Progenitor cell of endocrine pancreas (in vitro differentiated cells): ENCODE measurements around the gene ANKFY1. TPM values are rescaled to one million over a fixed set of nuclear protein-coding genes. Genes with fewer than 3 reads are reported as not detected.
"Not testable (repeated sequence)": the region's sequence is repeated elsewhere in the genome, so short reads cannot be mapped to it uniquely, and the experiment has no call there.

Source experiments
- DNase-seq: peaks from one replicate; pipeline ENCODE4 v3.0.0; 2021; ENCODE audit warnings: low spot score; ENCODE audit not compliant: unreplicated experiment
- H3K27ac Mint-ChIP-seq: 2 replicates; pipeline ENCODE4 v1.8.0; 2021; ENCODE audit warnings: mild to moderate bottlenecking, moderate library complexity, mixed read lengths
- H3K27me3 Mint-ChIP-seq: 2 replicates; pipeline ENCODE4 v1.8.0; 2021; ENCODE audit warnings: mixed read lengths
- H3K36me3 Mint-ChIP-seq: 2 replicates; pipeline ENCODE4 v1.8.0; 2022; ENCODE audit warnings: mixed read lengths; ENCODE audit not compliant: insufficient read depth
- H3K4me1 Mint-ChIP-seq: 2 replicates; pipeline ENCODE4 v1.8.0; 2021; ENCODE audit warnings: low read depth, mixed read lengths
- H3K4me3 Mint-ChIP-seq: 2 replicates; pipeline ENCODE4 v1.8.0; 2021; ENCODE audit warnings: low read depth, mild to moderate bottlenecking, moderate library complexity, mixed read lengths
- H3K9me3 Mint-ChIP-seq: 2 replicates; pipeline ENCODE4 v1.8.0; 2021; ENCODE audit warnings: low read depth, mixed read lengths
- CTCF ChIP-seq: fragments of 200-600 bp; sonication (generic); IDR thresholded peaks from one replicate; pipeline ENCODE4 v1.5.0; 2021; ENCODE audit warnings: antibody characterized with exemption, mild to moderate bottlenecking; ENCODE audit not compliant: unreplicated experiment
- total RNA-seq: library from RNA; stranded (reverse); gene quantifications from 2 replicates; pipeline ENCODE4 v1.2.1, GENCODE V29; 2021

Gene ANKFY1
- total RNA-seq, 1 donor from 2014 or later: 59.8 TPM

- Mint-ChIP-seq H3K27me3 (no peaks in the 10 kb centered on the region), H3K4me3 (peak overlapping the region; percentile 47), H3K27ac (no peak overlapping the region), H3K36me3 (peaks cover 33% of the 10 kb centered on the region), H3K9me3 (peaks cover 14% of the 10 kb centered on the region), H3K4me1 (peaks cover 15% of the 10 kb centered on the region)
- no peak for DNase-seq
- no peak for TF ChIP-seq CTCF
Observed at GRCh38 chr17:4261452-4261851, 2.3 kb downstream of the ANKFY1 start.

- no peak for TF ChIP-seq CTCF
- H3K9me3 Mint-ChIP-seq: peaks cover 17% of the 10 kb centered on the region
- peaks cover 8% of the 10 kb centered on the region for H3K4me1 Mint-ChIP-seq
Observed at GRCh38 chr17:4258867-4259266, 4.9 kb downstream of the ANKFY1 start.

GRCh38 chr17:4256952-4257351 lies 6.8 kb downstream of the ANKFY1 start:
- DNase-seq: no peak
- TF ChIP-seq CTCF: no peak
- Mint-ChIP-seq H3K9me3 (peaks cover 17% of the 10 kb centered on the region), H3K4me3 (no peak overlapping the region), H3K4me1 (peaks cover 1% of the 10 kb centered on the region), H3K27me3 (no peaks in the 10 kb centered on the region), H3K36me3 (peaks cover 38% of the 10 kb centered on the region), H3K27ac (no peak overlapping the region)

More at GRCh38 chr17:4258867-4259266, 4.9 kb downstream of the ANKFY1 start:
- Mint-ChIP-seq H3K36me3 (peaks cover 37% of the 10 kb centered on the region), H3K27me3 (no peaks in the 10 kb centered on the region), H3K4me3 (no peak overlapping the region), H3K27ac (no peak overlapping the region)
- no peak for DNase-seq

GRCh38 chr17:4255271-4255670 lies 8.5 kb downstream of the ANKFY1 start:
- DNase-seq, H3K4me1 Mint-ChIP-seq, H3K27ac Mint-ChIP-seq, H3K4me3 Mint-ChIP-seq, H3K27me3 Mint-ChIP-seq: not testable (repeated sequence)
- peaks cover 17% of the 10 kb centered on the region for H3K9me3 Mint-ChIP-seq
- peaks cover 30% of the 10 kb centered on the region for H3K36me3 Mint-ChIP-seq

- Mint-ChIP-seq H3K27ac (no peak overlapping the region), H3K4me3 (no peak overlapping the region), H3K36me3 (peaks cover 3% of the 10 kb centered on the region), H3K9me3 (peaks cover 3% of the 10 kb centered on the region), H3K4me1 (peaks cover 5% of the 10 kb centered on the region), H3K27me3 (no peaks in the 10 kb centered on the region)
- DNase-seq: no peak
- no peak for TF ChIP-seq CTCF
Observed at GRCh38 chr17:4250887-4251286, 12.9 kb downstream of the ANKFY1 start.

- Mint-ChIP-seq H3K4me3 (no peak overlapping the region), H3K36me3 (peaks cover 1% of the 10 kb centered on the region), H3K9me3 (no peaks in the 10 kb centered on the region), H3K27ac (no peak overlapping the region), H3K4me1 (peaks cover 10% of the 10 kb centered on the region), H3K27me3 (no peaks in the 10 kb centered on the region)
- no peak for DNase-seq
- TF ChIP-seq CTCF: peak; percentile 75
Observed at GRCh38 chr17:4249452-4250029, 14.2 kb downstream of the ANKFY1 start.
